Breast epithelium (tissue), 4 donors: ENCODE measurements around the gene SORT1. TPM values are rescaled to one million over a fixed set of nuclear protein-coding genes. Genes with fewer than 3 reads are reported as not detected.
A peak's percentile ranks its signal among the peaks of the same experiment; 100 is the strongest.

Source experiments
- DNase-seq, 2 donors: peaks; one replicate each; pipeline ENCODE4 v3.0.0-alpha.2; 2019; ENCODE audit warnings: low spot score in 2 of 2
- H3K27ac ChIP-seq, 2 donors: fragments of 200-600 bp; sonication (generic) in 1 of 2; one replicate each; pipeline ENCODE4 v1.5.1; 2016 to 2019; ENCODE audit warnings: mild to moderate bottlenecking in 1 of 2
- H3K27me3 ChIP-seq, 2 donors: fragments of 200-600 bp; sonication (generic) in 1 of 2; one replicate each; pipeline versions ENCODE4 v1.5.1 to v1.6.0; 2017 to 2019; ENCODE audit warnings: control low read depth in 1 of 2, mild to moderate bottlenecking in 1 of 2
- H3K36me3 ChIP-seq: fragments of 200-600 bp; one replicate; pipeline ENCODE4 v1.5.1; 2019
- H3K4me1 ChIP-seq, 2 donors: fragments of 200-600 bp; sonication (generic); one replicate each; pipeline ENCODE4 v1.5.1; 2016 to 2019; ENCODE audit warnings: control low read depth in 1 of 2
- H3K4me3 ChIP-seq, 3 donors: fragments of 200-600 bp; sonication (generic); 1 replicate in 2 of 3; 2 replicates in 1 of 3; pipeline ENCODE4 v1.5.1; 2016 to 2019; ENCODE audit warnings: mild to moderate bottlenecking in 3 of 3, moderate library complexity in 2 of 3
- H3K9me3 ChIP-seq, 2 donors: fragments of 200-600 bp; sonication (generic) in 1 of 2; one replicate each; pipeline ENCODE4 v1.5.1; 2016 to 2019; ENCODE audit warnings: control low read depth in 1 of 2
- CTCF ChIP-seq, 3 donors: fragments of 450-650 bp; IDR thresholded peaks; one replicate each; pipeline ENCODE4 v1.5.1; 2016 to 2017; ENCODE audit warnings: antibody characterized with exemption in 3 of 3, mild to moderate bottlenecking in 3 of 3, moderate library complexity in 3 of 3
- POLR2A ChIP-seq: fragments of 450-650 bp; IDR thresholded peaks from one replicate; pipeline ENCODE4 v1.6.1; 2016; ENCODE audit warnings: antibody characterized with exemption, mild to moderate bottlenecking, moderate library complexity
- POLR2AphosphoS5 ChIP-seq, 3 donors: sonication (generic); formaldehyde crosslinking; IDR thresholded peaks; one replicate each; pipeline ENCODE4 v1.6.1; 2017; ENCODE audit warnings: antibody characterized with exemption in 3 of 3
- intact Hi-C: fragments of 100-400 bp; cut with DNase I; formaldehyde crosslinking; loops from one replicate; pipeline ENCODE4 v1.15.1; 2023; ENCODE audit warnings: low total_unique reads
- total RNA-seq, 3 donors: library from RNA; depleted of rRNA; stranded (reverse); fragments of >200 nt; gene quantifications; one replicate each; pipeline ENCODE4 v1.1.0, GENCODE V29; 2016

Gene SORT1
- total RNA-seq, 3 donors from 2014 or later = 51.1 to 135 (median 69.8) TPM

- H3K9me3 ChIP-seq = no peaks in the 10 kb centered on the region
- intact Hi-C loops = loop anchor here (10.0 kb wide), 1 partner anchor 140 kb away; no protein-coding TSS in a partner anchor
- DNase-seq = no peak
- H3K4me1 ChIP-seq = no peaks in the 10 kb centered on the region
- TF ChIP-seq POLR2A (no peak), CTCF (IDR thresholded peaks at IDR 0.05) (no peak), POLR2AphosphoS5 (IDR thresholded peaks at IDR 0.05) (no peak)
- no peaks in the 10 kb centered on the region for H3K36me3 ChIP-seq
- H3K27ac ChIP-seq = peak overlapping the region; percentile 2 to 77
- H3K4me3 ChIP-seq = no peak overlapping the region
- H3K27me3 ChIP-seq = no peaks in the 10 kb centered on the region
These were observed 133.4 kb downstream of the SORT1 start for GRCh38 chr1:109264379-109264755.

GRCh38 chr1:109263597-109264378 lies 133.9 kb downstream of the SORT1 start:
- H3K9me3 ChIP-seq = no peaks in the 10 kb centered on the region
- no peaks in the 10 kb centered on the region for H3K27me3 ChIP-seq
- TF ChIP-seq POLR2A (no peak), POLR2AphosphoS5 (IDR thresholded peaks at IDR 0.05) (peak; percentile 63 to 81 (median 73)), CTCF (IDR thresholded peaks at IDR 0.05) (peak; percentile 100)
- no peaks in the 10 kb centered on the region for H3K4me1 ChIP-seq
- peak overlapping the region; percentile 77 to 83 for H3K27ac ChIP-seq
- intact Hi-C loops = loop anchor here (10.0 kb wide), 1 partner anchor 141 kb away; no protein-coding TSS in a partner anchor
- peak; percentile 90 to 95 for DNase-seq
- H3K4me3 ChIP-seq = no peak overlapping the region
- no peaks in the 10 kb centered on the region for H3K36me3 ChIP-seq

- Histone ChIP-seq H3K36me3 (no peaks in the 10 kb centered on the region), H3K27ac (peak overlapping the region; percentile 77 to 83)
- intact Hi-C loops = loop anchor here (10.0 kb wide), 1 partner anchor 142 kb away; no protein-coding TSS in a partner anchor
These were observed 134.5 kb downstream of the SORT1 start for GRCh38 chr1:109263234-109263596.

GRCh38 chr1:109262231-109263055 lies 135.3 kb downstream of the SORT1 start:
- Histone ChIP-seq H3K4me3 (no peak overlapping the region), H3K4me1 (no peaks in the 10 kb centered on the region), H3K36me3 (no peaks in the 10 kb centered on the region), H3K27me3 (no peaks in the 10 kb centered on the region), H3K27ac (peak overlapping the region; percentile 77 to 83), H3K9me3 (no peaks in the 10 kb centered on the region)
- intact Hi-C loops = loop anchor here (10.0 kb wide), 1 partner anchor 142 kb away; no protein-coding TSS in a partner anchor
- no peak for TF ChIP-seq POLR2AphosphoS5 (IDR thresholded peaks at IDR 0.05)
- no peak for TF ChIP-seq CTCF (IDR thresholded peaks at IDR 0.05)
- no peak for TF ChIP-seq POLR2A
- DNase-seq = no peak

More at GRCh38 chr1:109263234-109263596, 134.5 kb downstream of the SORT1 start:
- Histone ChIP-seq H3K4me1 (no peaks in the 10 kb centered on the region), H3K27me3 (no peaks in the 10 kb centered on the region), H3K9me3 (no peaks in the 10 kb centered on the region), H3K4me3 (no peak overlapping the region)
- DNase-seq = no peak
- TF ChIP-seq POLR2A (no peak), POLR2AphosphoS5 (IDR thresholded peaks at IDR 0.05) (no peak), CTCF (IDR thresholded peaks at IDR 0.05) (no peak)
